GM21526 (cell line): ENCODE results near the gene HOXA11.

Experiments
- ATAC-seq: cut with Tn5 transposase; IDR thresholded peaks from one replicate; pipeline ENCODE4 v1.9.1; 2021; ENCODE audit warnings: moderate library complexity; ENCODE audit not compliant: unreplicated experiment, low FRiP score

The HOXA11 gene

DNA sequence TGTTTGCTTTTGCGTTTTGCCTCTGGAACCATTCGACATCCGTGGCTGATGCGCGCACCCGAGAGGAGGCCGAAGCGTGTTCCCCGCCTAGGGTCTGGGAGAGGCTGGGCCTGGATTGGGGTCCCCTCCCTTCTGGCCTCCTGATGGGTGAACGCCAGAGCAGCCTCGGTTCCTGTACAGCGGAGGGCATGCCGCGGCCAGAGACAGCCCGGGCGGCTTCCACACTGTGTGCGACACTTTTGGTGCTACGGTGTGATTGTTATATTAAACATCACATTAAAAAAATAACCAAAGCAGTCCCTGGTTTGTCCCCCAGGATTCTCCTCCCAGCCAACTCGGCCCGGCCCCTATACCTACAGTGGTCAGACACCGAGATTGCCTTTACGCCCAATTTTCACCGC lies 24.9 kb downstream of the HOXA11 start:
- ATAC-seq = no peak

GRCh38 chr7:27159266-27160144 lies 25.5 kb downstream of the HOXA11 start:
- no peak for ATAC-seq

GRCh38 chr7:27158436-27159265 lies 26.4 kb downstream of the HOXA11 start:
- ATAC-seq = no peak

GRCh38 chr7:27157702-27158431 lies 27.2 kb downstream of the HOXA11 start:
- ATAC-seq = no peak

GRCh38 chr7:27156916-27157701 lies 27.9 kb downstream of the HOXA11 start:
- ATAC-seq = no peak

- no peak for ATAC-seq
These were observed 28.5 kb downstream of the HOXA11 start, which contains the start of gene HOXA7 for GRCh38 chr7:27156508-27156898. Gene HOXA7, minus strand, starts transcription at chr7:27156675. Its CDS starts 130 bp downstream, at chr7:27156545.

DNA sequence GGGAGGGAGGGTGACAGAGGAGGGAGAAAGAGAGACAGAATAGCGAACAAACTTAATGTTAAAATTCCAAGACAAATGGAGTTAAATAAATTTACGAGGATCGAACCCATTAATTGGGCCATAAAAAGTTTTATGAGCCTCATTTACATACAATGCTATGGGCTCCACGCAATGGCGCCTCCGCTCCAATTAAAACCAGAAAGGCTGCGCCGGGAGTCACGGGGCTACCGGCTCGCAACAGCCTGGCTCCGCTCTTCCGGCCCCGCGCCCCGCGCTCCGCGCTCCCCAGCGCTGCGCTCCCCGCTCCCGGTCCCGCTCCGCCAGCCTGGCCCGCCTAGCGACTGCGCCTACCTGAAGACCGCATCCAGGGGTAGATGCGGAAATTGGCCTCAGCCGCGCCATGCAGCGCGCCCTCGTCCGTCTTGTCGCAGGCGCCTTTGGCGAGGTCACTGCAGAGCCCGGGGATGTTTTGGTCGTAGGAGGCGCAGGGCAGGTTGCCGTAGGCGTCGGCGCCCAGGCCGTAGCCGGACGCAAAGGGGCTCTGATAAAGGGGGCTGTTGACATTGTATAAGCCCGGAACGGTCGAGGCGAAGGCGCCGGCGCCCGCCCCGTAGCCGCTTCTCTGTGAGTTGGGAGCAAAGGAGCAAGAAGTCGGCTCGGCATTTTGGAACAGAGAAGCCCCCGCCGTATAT lies 29.1 kb downstream of the HOXA11 start:
- no peak for ATAC-seq

- no peak for ATAC-seq
These were observed 29.9 kb downstream of the HOXA11 start for GRCh38 chr7:27154901-27155815.

DNA sequence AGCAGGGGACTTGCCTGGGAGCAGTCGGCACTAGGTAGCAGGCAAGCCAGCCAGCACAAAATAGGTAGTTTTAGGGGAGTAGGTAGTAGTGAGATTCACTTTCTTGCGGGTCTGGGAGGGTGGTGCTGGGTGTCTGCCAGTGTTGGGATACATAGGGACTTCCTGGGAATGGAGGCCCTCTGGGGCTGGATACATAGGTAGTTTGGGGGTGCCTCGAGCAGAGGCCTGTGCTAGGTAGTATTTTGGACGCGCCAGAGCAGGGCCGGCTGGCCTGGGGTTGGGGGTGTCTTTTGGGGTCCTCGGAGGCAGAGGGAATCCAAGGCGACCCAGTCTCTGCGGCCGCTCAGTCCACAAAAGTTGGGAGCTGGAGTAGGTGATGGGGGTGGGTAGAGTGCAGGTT lies 30.7 kb downstream of the HOXA11 start:
- no peak for ATAC-seq

GRCh38 chr7:27153526-27153925 lies 31.5 kb downstream of the HOXA11 start:
- ATAC-seq = no peak

DNA sequence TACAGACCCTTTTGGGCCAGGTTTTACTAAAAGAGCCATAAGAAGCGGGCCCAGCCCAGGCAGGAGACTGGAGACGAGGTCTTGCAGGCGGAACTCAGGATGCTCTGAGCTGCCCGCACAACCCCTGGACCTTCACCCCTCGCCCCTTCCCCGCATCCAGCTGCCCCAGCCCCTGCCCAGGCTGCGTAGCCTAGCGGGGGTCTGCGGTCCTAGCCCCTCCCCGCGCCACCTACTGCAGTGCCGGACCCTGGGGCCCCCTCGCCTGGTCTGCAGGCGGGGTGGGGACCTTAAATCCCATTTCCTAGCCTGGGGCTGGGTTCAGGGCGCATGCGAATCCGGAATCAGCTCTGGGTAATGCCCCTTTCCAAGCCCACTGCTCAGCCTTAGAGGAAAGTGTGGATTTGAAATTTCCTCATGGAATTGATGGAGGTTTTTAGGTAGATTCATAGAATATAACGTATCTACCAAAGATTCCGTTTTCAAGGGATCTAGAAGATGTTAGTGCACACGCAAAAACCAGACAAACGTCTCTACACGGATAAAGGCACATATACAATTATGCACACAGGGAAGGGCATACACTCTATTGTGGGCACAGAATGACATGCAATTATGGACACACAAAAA lies 32.1 kb downstream of the HOXA11 start:
- no peak for ATAC-seq

GRCh38 chr7:27151931-27152815 lies 32.9 kb downstream of the HOXA11 start, which contains the start of gene HOXA3:
Gene HOXA3, minus strand, starts transcription at chr7:27152583. Its CDS starts 41,943 bp downstream, at chr7:27110640.
- no peak for ATAC-seq

GRCh38 chr7:27151341-27151930 lies 33.6 kb downstream of the HOXA11 start:
- ATAC-seq = no peak

- ATAC-seq = peak; percentile 77
These were observed 34.3 kb downstream of the HOXA11 start for GRCh38 chr7:27150568-27151340.

GRCh38 chr7:27149842-27150567 lies 35.0 kb downstream of the HOXA11 start:
- ATAC-seq = no peak
